Measurements from ENCODE around the gene TRIM9. TPM values are rescaled to one million over a fixed set of nuclear protein-coding genes. Genes with fewer than 3 reads are reported as not detected.
A peak's percentile ranks its signal among the peaks of the same experiment; 100 is the strongest.

The TRIM9 gene
- polyA plus RNA-seq, result 2.7 TPM
- long read RNA-seq, donor 1, result 0 reads
- long read RNA-seq, donor 2, result 0 reads
- long read RNA-seq, donor 3, result 0 reads
- long read RNA-seq, donor 4, result 0 reads
- long read RNA-seq, donor 5, result 0 reads
- long read RNA-seq, donor 6, partial matches to known transcripts, result 0 of 1 reads
- long read RNA-seq, donor 6, other reads (novel, unspliced or antisense), result 0 of 1 reads
- long read RNA-seq, donor 7, result 0 reads
- long read RNA-seq, donor 8, result 0 reads
- long read RNA-seq, donor 9, result 0 reads
- long read RNA-seq, donor 10, result 0 reads
- long read RNA-seq, donor 11, partial matches to known transcripts, result 0 of 1 reads
- long read RNA-seq, donor 11, other reads (novel, unspliced or antisense), result 0 of 1 reads

DNA sequence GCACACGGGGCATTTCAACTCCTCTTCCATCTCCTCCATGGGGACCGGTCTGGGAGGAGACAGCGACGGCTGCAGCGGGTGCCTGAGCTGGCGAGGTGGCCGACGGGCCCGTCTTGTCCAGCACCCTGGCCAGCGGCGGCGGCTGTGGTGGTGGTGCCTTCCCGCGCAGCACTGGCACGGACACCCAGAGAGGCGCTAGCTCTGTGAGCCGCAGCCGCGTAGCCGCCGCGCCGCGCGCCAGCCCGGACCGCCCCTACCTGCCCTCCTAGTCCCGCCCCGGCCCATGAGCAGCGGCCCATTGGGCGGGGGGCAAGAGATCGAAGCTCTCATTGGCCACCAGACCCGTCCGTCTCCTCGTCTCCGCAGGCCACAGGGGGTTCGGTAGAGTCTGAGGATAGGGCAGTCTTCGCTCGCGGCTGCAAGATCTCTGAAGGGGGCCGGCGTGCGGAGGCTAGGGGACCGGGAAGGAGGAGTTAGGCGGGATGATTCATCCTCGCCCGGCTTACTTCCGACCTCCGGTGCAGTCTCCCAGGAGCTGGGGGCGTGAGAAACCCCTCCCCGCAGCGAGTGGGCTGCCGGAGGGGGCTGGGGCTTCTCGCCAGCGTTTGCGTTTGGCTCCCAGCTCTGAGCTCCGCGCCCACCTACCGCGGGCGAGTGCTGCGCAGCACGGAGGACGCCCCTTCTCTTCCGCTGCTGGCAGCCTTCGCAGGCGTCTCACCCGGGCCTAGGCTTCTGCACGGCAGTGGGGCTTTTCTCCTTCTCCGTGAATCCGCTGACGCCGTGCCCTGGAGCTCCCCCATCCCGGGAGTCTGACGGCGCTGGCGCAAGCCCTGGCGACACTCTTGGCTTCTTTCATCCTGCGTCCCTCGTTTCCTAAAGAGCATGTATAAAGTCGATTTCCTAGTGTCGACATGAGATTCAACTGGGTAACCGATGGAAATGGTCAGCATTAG is at the start of gene TRIM9:
Gene TRIM9 (minus strand): TSS at position 205 of the 953 bp plus-strand sequence. CDS start 166 bp downstream, at position 39.
- no CpG with 5 or more reads among the region's 83 CpGs for WGBS (ENCODE audit: insufficient coverage, low lambda C conversion rate)
- Histone ChIP-seq H3K4me1 (ENCODE audit: control insufficient read depth, insufficient read depth, low read length) (peaks cover 12% of the 10 kb centered on the region), H3K27me3 (ENCODE audit: control insufficient read depth, insufficient read depth, low read length) (peaks cover 50% of the 10 kb centered on the region), H3K9me3 (ENCODE audit: control insufficient read depth, low read depth, low read length) (peaks cover 10% of the 10 kb centered on the region), H3K4me3 (ENCODE audit: low read length) (peak within 1 kb of the TSS; percentile 64), H3K27ac (ENCODE audit: low read length) (peak within 1 kb of the TSS; percentile 59), H3K36me3 (ENCODE audit: control insufficient read depth, insufficient read depth, low read length) (no peaks in the 10 kb centered on the region)
- peak; percentile 83 to 89 for DNase-seq

DNA sequence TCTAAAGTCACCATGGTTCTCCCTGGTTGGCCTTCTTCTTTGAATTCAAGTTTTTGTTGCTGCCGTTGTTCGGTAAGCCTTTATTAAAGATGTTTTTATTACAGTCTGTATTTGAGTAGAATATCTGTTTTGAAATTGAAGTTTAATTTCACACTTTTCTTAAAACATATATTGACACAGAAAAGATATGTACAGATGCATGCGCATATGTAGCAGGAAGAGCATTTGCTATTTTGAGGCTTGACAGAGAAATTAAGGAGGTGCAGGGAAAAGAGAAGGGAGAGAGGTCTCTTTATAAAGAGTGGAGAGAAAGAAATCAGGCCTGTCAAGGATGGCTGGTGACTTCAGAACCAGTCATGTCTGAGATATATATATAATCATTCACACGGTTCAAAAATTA is 46.0 kb upstream of the TRIM9 start:
- Histone ChIP-seq H3K9me3 (ENCODE audit: control insufficient read depth, low read depth, low read length) (no peaks in the 10 kb centered on the region), H3K27ac (ENCODE audit: low read length) (no peak overlapping the region), H3K4me1 (ENCODE audit: control insufficient read depth, insufficient read depth, low read length) (peaks cover 8% of the 10 kb centered on the region), H3K36me3 (ENCODE audit: control insufficient read depth, insufficient read depth, low read length) (no peaks in the 10 kb centered on the region), H3K4me3 (ENCODE audit: low read length) (no peak overlapping the region), H3K27me3 (ENCODE audit: control insufficient read depth, insufficient read depth, low read length) (no peaks in the 10 kb centered on the region)
- no peak for DNase-seq
- 89% methylated on average over 3 of the region's 4 CpGs for WGBS (ENCODE audit: insufficient coverage, low lambda C conversion rate)

DNA sequence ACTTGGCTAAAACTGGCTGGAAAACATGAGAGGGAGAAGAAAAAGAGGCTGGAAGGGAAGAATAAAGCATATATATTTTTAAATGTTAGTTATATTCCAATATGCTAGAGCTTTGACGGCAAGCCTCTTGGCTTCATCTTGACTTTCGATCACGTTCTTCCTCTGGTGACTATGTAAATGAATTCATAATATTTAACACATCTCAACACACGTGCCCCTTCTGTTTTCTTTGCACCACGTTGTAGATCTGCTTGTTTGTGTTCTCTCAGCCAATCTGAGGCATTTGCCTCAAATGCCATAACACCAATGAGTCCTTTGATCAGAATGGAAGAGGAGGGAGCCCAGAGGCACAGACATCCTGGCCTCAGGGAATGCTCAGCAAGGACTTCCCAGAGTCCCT is 45.4 kb upstream of the TRIM9 start:
- no peaks in the 10 kb centered on the region for H3K36me3 ChIP-seq (ENCODE audit: control insufficient read depth, insufficient read depth, low read length)
- H3K27ac ChIP-seq (ENCODE audit: low read length), result no peak overlapping the region
- 100% methylated on average over 2 of the region's 5 CpGs for WGBS (ENCODE audit: insufficient coverage, low lambda C conversion rate)
- DNase-seq, result no peak
- no peak overlapping the region for H3K4me3 ChIP-seq (ENCODE audit: low read length)
- H3K9me3 ChIP-seq (ENCODE audit: control insufficient read depth, low read depth, low read length), result no peaks in the 10 kb centered on the region
- peaks cover 8% of the 10 kb centered on the region for H3K4me1 ChIP-seq (ENCODE audit: control insufficient read depth, insufficient read depth, low read length)
- H3K27me3 ChIP-seq (ENCODE audit: control insufficient read depth, insufficient read depth, low read length), result no peaks in the 10 kb centered on the region

DNA sequence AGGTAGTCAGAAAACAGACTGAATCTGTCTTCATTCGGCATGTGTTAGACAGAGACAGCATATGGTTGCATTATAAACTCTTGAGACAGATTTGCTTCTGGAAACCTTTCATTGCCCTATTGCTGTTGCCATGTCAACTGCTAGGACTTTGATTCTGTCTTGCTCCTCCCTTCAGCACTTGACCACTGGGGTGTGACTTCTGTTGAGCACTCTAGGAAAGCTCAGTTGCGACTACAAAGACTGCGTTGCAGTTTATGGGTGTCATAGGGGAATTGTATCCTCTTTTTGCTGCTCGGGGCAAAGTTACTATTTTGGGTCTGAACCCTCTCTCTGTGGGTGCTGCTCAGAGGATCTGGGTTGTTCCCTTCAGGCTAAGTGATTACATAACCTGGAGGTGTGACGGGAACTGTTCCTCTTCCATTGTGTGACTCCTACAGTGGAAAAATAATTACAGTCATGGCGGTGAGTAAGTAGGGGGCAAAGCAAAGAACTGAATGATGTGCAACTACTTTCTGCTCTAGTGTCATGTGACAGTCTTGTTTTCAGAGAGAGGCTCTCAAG is 44.3 kb upstream of the TRIM9 start:
- WGBS (ENCODE audit: insufficient coverage, low lambda C conversion rate), result no CpG with 5 or more reads among the region's 6 CpGs
- Histone ChIP-seq H3K9me3 (ENCODE audit: control insufficient read depth, low read depth, low read length) (no peaks in the 10 kb centered on the region), H3K36me3 (ENCODE audit: control insufficient read depth, insufficient read depth, low read length) (no peaks in the 10 kb centered on the region), H3K27ac (ENCODE audit: low read length) (peak overlapping the region; percentile 69), H3K4me1 (ENCODE audit: control insufficient read depth, insufficient read depth, low read length) (peaks cover 8% of the 10 kb centered on the region), H3K4me3 (ENCODE audit: low read length) (peak overlapping the region; percentile 16), H3K27me3 (ENCODE audit: control insufficient read depth, insufficient read depth, low read length) (no peaks in the 10 kb centered on the region)
- peak; percentile 67 to 88 for DNase-seq

DNA sequence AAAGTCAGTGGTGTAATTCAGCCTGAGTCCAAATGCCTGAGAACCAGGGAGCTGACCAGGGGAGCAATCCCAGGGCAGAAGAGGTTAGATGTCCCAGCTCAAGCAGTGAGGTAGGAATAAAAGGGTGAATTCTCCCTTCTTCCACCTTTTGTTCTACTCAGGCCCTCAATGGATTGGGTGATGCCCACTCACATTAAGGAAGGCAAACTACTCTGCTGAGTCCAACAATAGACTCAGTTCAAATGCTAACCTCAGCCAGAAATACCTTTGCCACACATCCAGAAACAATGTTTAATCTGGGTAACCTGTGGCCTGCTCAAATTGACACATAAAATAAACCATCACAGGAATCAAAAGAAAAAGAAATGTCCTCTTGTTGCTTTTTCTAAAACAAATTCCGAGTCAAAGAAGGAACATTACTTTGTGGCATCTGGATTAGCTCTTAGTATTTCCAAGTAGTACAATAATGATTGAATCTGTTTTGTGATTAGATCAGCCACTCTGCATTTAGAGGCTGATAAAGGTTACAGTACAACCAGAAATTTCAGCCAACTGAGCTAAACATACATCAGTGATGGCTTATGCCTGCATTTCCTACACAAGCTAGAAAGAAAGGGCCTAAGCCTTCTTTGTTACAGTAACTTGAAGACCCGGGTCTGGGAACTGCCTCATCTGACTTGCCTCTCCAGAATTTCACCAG is 43.6 kb upstream of the TRIM9 start:
- 57% methylated on average over 1 of the region's 2 CpGs for WGBS (ENCODE audit: insufficient coverage, low lambda C conversion rate)
- DNase-seq, result no peak
- Histone ChIP-seq H3K4me3 (ENCODE audit: low read length) (no peak overlapping the region), H3K4me1 (ENCODE audit: control insufficient read depth, insufficient read depth, low read length) (peaks cover 8% of the 10 kb centered on the region), H3K36me3 (ENCODE audit: control insufficient read depth, insufficient read depth, low read length) (no peaks in the 10 kb centered on the region), H3K27ac (ENCODE audit: low read length) (peak overlapping the region; percentile 66), H3K9me3 (ENCODE audit: control insufficient read depth, low read depth, low read length) (no peaks in the 10 kb centered on the region), H3K27me3 (ENCODE audit: control insufficient read depth, insufficient read depth, low read length) (no peaks in the 10 kb centered on the region)

DNA sequence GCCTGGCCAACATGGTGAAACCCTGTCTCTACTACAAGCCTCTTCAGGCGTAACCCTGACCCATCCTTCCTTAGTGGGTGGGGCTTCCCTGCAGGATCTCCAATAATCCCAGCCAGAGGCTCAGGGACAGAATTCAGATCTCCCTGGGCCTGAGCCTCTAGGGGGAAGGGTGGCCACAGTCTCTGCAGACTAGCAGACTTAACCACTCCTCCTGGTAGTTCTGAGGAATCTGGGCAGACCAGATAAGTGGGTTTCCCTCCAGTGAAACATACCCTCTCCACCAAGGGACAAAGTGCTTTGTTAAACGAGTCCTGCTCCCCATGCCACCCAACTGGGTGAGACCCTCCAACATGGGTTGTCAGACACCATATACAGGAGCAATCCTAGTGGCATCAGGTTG is 36.6 kb upstream of the TRIM9 start:
- no CpG with 5 or more reads among the region's 2 CpGs for WGBS (ENCODE audit: insufficient coverage, low lambda C conversion rate)
- H3K9me3 ChIP-seq (ENCODE audit: control insufficient read depth, low read depth, low read length), result no peaks in the 10 kb centered on the region

DNA sequence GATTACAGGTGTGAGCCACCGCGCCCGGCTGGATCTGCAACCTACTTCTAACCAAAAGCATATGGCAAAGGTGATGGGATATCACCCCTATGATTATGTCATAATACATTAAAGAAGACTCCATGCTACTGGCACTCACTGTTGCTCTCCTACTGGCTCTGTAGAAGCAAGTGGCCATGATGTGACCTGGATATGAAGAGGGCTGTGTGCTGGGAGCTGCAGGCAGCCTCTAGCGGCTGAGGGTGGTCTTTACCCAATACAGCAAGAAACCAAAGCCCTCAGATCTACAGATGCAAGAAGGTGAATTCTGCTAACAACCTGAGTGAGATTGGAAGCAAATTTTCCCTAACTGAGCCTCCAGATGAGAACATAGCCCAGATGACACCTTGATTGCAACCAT is 34.2 kb upstream of the TRIM9 start:
- no peak overlapping the region for H3K27ac ChIP-seq (ENCODE audit: low read length)
- no peak for DNase-seq
- H3K36me3 ChIP-seq (ENCODE audit: control insufficient read depth, insufficient read depth, low read length), result no peaks in the 10 kb centered on the region
- no peaks in the 10 kb centered on the region for H3K27me3 ChIP-seq (ENCODE audit: control insufficient read depth, insufficient read depth, low read length)
- H3K9me3 ChIP-seq (ENCODE audit: control insufficient read depth, low read depth, low read length), result no peaks in the 10 kb centered on the region
- H3K4me3 ChIP-seq (ENCODE audit: low read length), result no peak overlapping the region
- H3K4me1 ChIP-seq (ENCODE audit: control insufficient read depth, insufficient read depth, low read length), result no peaks in the 10 kb centered on the region
- no CpG with 5 or more reads among the region's 4 CpGs for WGBS (ENCODE audit: insufficient coverage, low lambda C conversion rate)

More for the DNA sequence above, 36.6 kb upstream of the TRIM9 start:
- Histone ChIP-seq H3K27me3 (ENCODE audit: control insufficient read depth, insufficient read depth, low read length) (no peaks in the 10 kb centered on the region), H3K4me3 (ENCODE audit: low read length) (no peak overlapping the region), H3K27ac (ENCODE audit: low read length) (no peak overlapping the region), H3K36me3 (ENCODE audit: control insufficient read depth, insufficient read depth, low read length) (no peaks in the 10 kb centered on the region), H3K4me1 (ENCODE audit: control insufficient read depth, insufficient read depth, low read length) (no peaks in the 10 kb centered on the region)
- DNase-seq, result no peak

DNA sequence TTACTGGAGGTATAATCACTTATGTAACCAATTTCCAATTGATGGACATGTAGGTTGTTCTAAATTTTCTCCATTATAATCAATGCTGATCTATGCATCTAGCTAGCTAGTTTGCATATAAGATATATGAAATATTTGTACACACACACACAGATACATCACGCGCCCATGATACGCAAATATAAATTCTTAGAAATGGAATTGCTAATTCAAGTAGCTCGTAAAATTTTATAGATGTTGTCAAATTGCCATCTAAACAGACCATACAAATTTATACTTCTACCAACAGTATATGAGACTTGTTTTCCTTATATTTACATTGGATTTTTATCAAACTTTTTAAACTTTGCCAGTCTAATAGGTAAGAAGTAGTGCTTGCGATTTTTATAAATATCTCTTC is 29.1 kb upstream of the TRIM9 start:
- 92% methylated on average over 2 of the region's 5 CpGs for WGBS (ENCODE audit: insufficient coverage, low lambda C conversion rate)
- DNase-seq, result no peak
- peaks cover 5% of the 10 kb centered on the region for H3K27me3 ChIP-seq (ENCODE audit: control insufficient read depth, insufficient read depth, low read length)
- H3K27ac ChIP-seq (ENCODE audit: low read length), result no peak overlapping the region
- H3K4me3 ChIP-seq (ENCODE audit: low read length), result no peak overlapping the region
- no peaks in the 10 kb centered on the region for H3K4me1 ChIP-seq (ENCODE audit: control insufficient read depth, insufficient read depth, low read length)
- no peaks in the 10 kb centered on the region for H3K36me3 ChIP-seq (ENCODE audit: control insufficient read depth, insufficient read depth, low read length)
- H3K9me3 ChIP-seq (ENCODE audit: control insufficient read depth, low read depth, low read length), result no peaks in the 10 kb centered on the region

DNA sequence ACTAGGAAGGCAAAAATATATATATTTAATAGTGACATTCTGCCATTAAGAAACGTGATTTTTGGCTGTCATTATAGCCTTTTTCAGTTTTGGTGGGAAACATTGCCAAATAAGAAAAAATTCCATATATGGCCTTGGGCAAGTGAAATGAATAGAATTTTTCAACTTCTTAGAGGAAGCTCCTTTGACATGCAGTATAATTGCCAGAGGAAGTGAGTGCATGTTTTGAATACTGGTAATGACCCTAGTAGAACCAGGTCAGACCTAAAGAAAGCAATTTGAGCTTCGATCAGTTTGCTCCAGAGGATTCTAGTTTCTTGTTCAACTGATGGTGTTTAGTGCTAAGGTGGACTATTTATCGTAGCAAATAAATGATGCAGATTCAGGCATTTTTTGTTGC is 26.2 kb upstream of the TRIM9 start:
- no peak overlapping the region for H3K4me3 ChIP-seq (ENCODE audit: low read length)
- WGBS (ENCODE audit: insufficient coverage, low lambda C conversion rate), result 93% methylated on average over 2 of the region's 3 CpGs
- H3K27ac ChIP-seq (ENCODE audit: low read length), result no peak overlapping the region

More for the DNA sequence above, 26.2 kb upstream of the TRIM9 start:
- Histone ChIP-seq H3K4me1 (ENCODE audit: control insufficient read depth, insufficient read depth, low read length) (no peaks in the 10 kb centered on the region), H3K9me3 (ENCODE audit: control insufficient read depth, low read depth, low read length) (no peaks in the 10 kb centered on the region), H3K36me3 (ENCODE audit: control insufficient read depth, insufficient read depth, low read length) (no peaks in the 10 kb centered on the region), H3K27me3 (ENCODE audit: control insufficient read depth, insufficient read depth, low read length) (peaks cover 8% of the 10 kb centered on the region)
- DNase-seq, result no peak
